ENCODE results near the gene RAB6C.
"Not testable (repeated sequence)": the region's sequence is repeated elsewhere in the genome, so short reads cannot be mapped to it uniquely, and the experiment has no call there.

RAB6C gene

GRCh38 chr2:129979629-129980155 lies at the start of gene RAB6C:
Gene RAB6C, plus strand, starts transcription at chr2:129979666. Its CDS starts 450 bp downstream, at chr2:129980116.
- DNase-seq (ENCODE audit: low read depth): not testable (repeated sequence)

- no peak for DNase-seq (ENCODE audit: low read depth)
Measured at GRCh38 chr2:129930451-129930850, 49.0 kb upstream of the RAB6C start.

- DNase-seq (ENCODE audit: low read depth): not testable (repeated sequence)
Measured at GRCh38 chr2:129933387-129933786, 46.1 kb upstream of the RAB6C start.

- no peak for DNase-seq (ENCODE audit: low read depth)
Measured at GRCh38 chr2:129934044-129934822, 45.2 kb upstream of the RAB6C start.

GRCh38 chr2:129935118-129935517 lies 44.3 kb upstream of the RAB6C start:
- DNase-seq (ENCODE audit: low read depth): no peak

GRCh38 chr2:129936334-129936934 lies 43.0 kb upstream of the RAB6C start:
- DNase-seq (ENCODE audit: low read depth): no peak

GRCh38 chr2:129938850-129939471 lies 40.5 kb upstream of the RAB6C start:
- not testable (repeated sequence) for DNase-seq (ENCODE audit: low read depth)

GRCh38 chr2:129943456-129943855 lies 36.0 kb upstream of the RAB6C start:
- DNase-seq (ENCODE audit: low read depth): not testable (repeated sequence)

- no peak for DNase-seq (ENCODE audit: low read depth)
Measured at GRCh38 chr2:129945557-129945956, 33.9 kb upstream of the RAB6C start.

GRCh38 chr2:129947712-129948111 lies 31.8 kb upstream of the RAB6C start:
- not testable (repeated sequence) for DNase-seq (ENCODE audit: low read depth)

- not testable (repeated sequence) for DNase-seq (ENCODE audit: low read depth)
Measured at GRCh38 chr2:129956171-129956570, 23.3 kb upstream of the RAB6C start.

GRCh38 chr2:129957891-129958290 lies 21.6 kb upstream of the RAB6C start:
- no peak for DNase-seq (ENCODE audit: low read depth)

GRCh38 chr2:129958736-129959135 lies 20.7 kb upstream of the RAB6C start:
- not testable (repeated sequence) for DNase-seq (ENCODE audit: low read depth)

GRCh38 chr2:129968605-129969004 lies 10.9 kb upstream of the RAB6C start:
- not testable (repeated sequence) for DNase-seq (ENCODE audit: low read depth)

- DNase-seq (ENCODE audit: low read depth): no peak
Measured at GRCh38 chr2:129975016-129975774, 4.3 kb upstream of the RAB6C start.

GRCh38 chr2:129976969-129977368 lies 2.5 kb upstream of the RAB6C start:
- DNase-seq (ENCODE audit: low read depth): not testable (repeated sequence)

GRCh38 chr2:129977986-129978385 lies 1.5 kb upstream of the RAB6C start:
- no peak for DNase-seq (ENCODE audit: low read depth)

GRCh38 chr2:129980246-129980645 lies 780 bp downstream of the RAB6C start:
- not testable (repeated sequence) for DNase-seq (ENCODE audit: low read depth)

GRCh38 chr2:129981689-129982088 lies 2.2 kb downstream of the RAB6C start:
- DNase-seq (ENCODE audit: low read depth): not testable (repeated sequence)

GRCh38 chr2:129984426-129984825 lies 5.0 kb downstream of the RAB6C start:
- DNase-seq (ENCODE audit: low read depth): no peak

- not testable (repeated sequence) for DNase-seq (ENCODE audit: low read depth)
Measured at GRCh38 chr2:129992415-129993006, 13.0 kb downstream of the RAB6C start.

GRCh38 chr2:129993151-129993550 lies 13.7 kb downstream of the RAB6C start:
- not testable (repeated sequence) for DNase-seq (ENCODE audit: low read depth)
